GM23248 (cell line): ENCODE measurements around the gene FZD10. TPM values are rescaled to one million over a fixed set of nuclear protein-coding genes. Genes with fewer than 3 reads are reported as not detected.

Experiments used
- DNase-seq: peaks from one replicate; pipeline ENCODE4 v3.0.0-alpha.2; 2015
- H2AFZ ChIP-seq: fragments of 200-600 bp; sonication (generic); 2 replicates; pipeline ENCODE4 v1.6.1; 2016; ENCODE audit warnings: antibody characterized with exemption
- H3F3A ChIP-seq: fragments of 200-600 bp; sonication (generic); 2 replicates; pipeline ENCODE4 v1.6.1; 2016; ENCODE audit warnings: mild to moderate bottlenecking, antibody characterized with exemption, mixed run types; ENCODE audit not compliant: insufficient read depth
- H3K27ac ChIP-seq: fragments of 200-600 bp; sonication (generic); 2 replicates; pipeline ENCODE4 v1.5.1; 2016; ENCODE audit warnings: mild to moderate bottlenecking
- H3K27me3 ChIP-seq: fragments of 200-600 bp; sonication (generic); replicated peaks from 2 replicates; pipeline ENCODE4 v1.6.1; 2016; ENCODE audit warnings: mild to moderate bottlenecking; ENCODE audit not compliant: insufficient read depth
- H3K36me3 ChIP-seq: fragments of 200-600 bp; sonication (generic); 2 replicates; pipeline ENCODE4 v1.6.1; 2016; ENCODE audit warnings: low read depth, mild to moderate bottlenecking
- H3K4me1 ChIP-seq: fragments of 200-600 bp; sonication (generic); 2 replicates; pipeline ENCODE4 v1.6.1; 2016; ENCODE audit warnings: mild to moderate bottlenecking; ENCODE audit not compliant: insufficient read depth
- H3K4me2 ChIP-seq: fragments of 200-600 bp; sonication (generic); one replicate; pipeline ENCODE4 v1.6.1; 2016; ENCODE audit warnings: mild to moderate bottlenecking; ENCODE audit not compliant: unreplicated experiment
- H3K4me3 ChIP-seq: fragments of 200-600 bp; sonication (generic); 2 replicates; pipeline ENCODE4 v1.5.1; 2016; ENCODE audit warnings: mild to moderate bottlenecking
- H3K79me2 ChIP-seq: fragments of 200-600 bp; sonication (generic); 2 replicates; pipeline ENCODE4 v1.6.1; 2016; ENCODE audit warnings: mild to moderate bottlenecking; ENCODE audit not compliant: insufficient read depth
- H3K9ac ChIP-seq: fragments of 200-600 bp; sonication (generic); 2 replicates; pipeline ENCODE4 v1.6.1; 2016; ENCODE audit warnings: mild to moderate bottlenecking
- H3K9me2 ChIP-seq: fragments of 200-600 bp; sonication (generic); 2 replicates; pipeline ENCODE4 v1.6.1; 2016; ENCODE audit warnings: mixed run types, mild to moderate bottlenecking, moderate library complexity; ENCODE audit not compliant: insufficient read depth
- H3K9me3 ChIP-seq: fragments of 200-600 bp; sonication (generic); one replicate; pipeline ENCODE4 v1.6.1; 2017; ENCODE audit warnings: low read depth
- H4K20me1 ChIP-seq: fragments of 200-600 bp; sonication (generic); 2 replicates; pipeline ENCODE4 v1.6.0; 2016; ENCODE audit not compliant: insufficient read depth
- EZH2 ChIP-seq: fragments of 200-600 bp; sonication (generic); IDR thresholded peaks from 2 replicates; pipeline ENCODE4 v1.6.1; 2018; ENCODE audit warnings: antibody characterized with exemption, mild to moderate bottlenecking; ENCODE audit not compliant: insufficient read depth, poor library complexity, severe bottlenecking
- EZH2phosphoT487 ChIP-seq: fragments of 200-600 bp; sonication (generic); IDR thresholded peaks from 2 replicates; pipeline ENCODE4 v1.6.1; 2018; ENCODE audit warnings: antibody characterized with exemption, moderate library complexity, mild to moderate bottlenecking, low read depth; ENCODE audit not compliant: insufficient read depth
- WGBS, 2 experiments: methylation state at CpG; one replicate each; pipeline ENCODE4 v1.1.6; 2015 to 2017; ENCODE audit warnings: low lambda C conversion rate in 2 of 2, low coverage in 1 of 2; ENCODE audit errors: missing lambda C conversion rate in 2 of 2; 5-methylcytosine and 5-hydroxymethylcytosine counted together
- in situ Hi-C: fragments of 300-500 bp; cut with MboI; formaldehyde crosslinking; loops from 2 replicates; pipeline ENCODE4 v1.15.0; 2020
- polyA plus RNA-seq: library from polyadenylated mRNA; unstranded; fragments of >200 nt; fragmentation: Nextera tagmentation; extraction: Ambion mirVana; gene quantifications from 2 replicates; pipeline ENCODE4 v1.2.1, GENCODE V29; 2016
- total RNA-seq: library from RNA; depleted of rRNA; stranded (reverse); fragments of >200 nt; shearing (Covaris generic); gene quantifications from 2 replicates; pipeline ENCODE4 v1.2.3, GENCODE V29; 2014

Gene FZD10
- total and polyA plus RNA-seq, 2 experiments from 2014 or later, result not detected

GRCh38 chr12:130153803-130154202 lies 8.5 kb upstream of the FZD10 start:
- no peaks in the 10 kb centered on the region for H3K9me2 ChIP-seq
- no peak overlapping the region for H2AFZ ChIP-seq
- TF ChIP-seq EZH2phosphoT487, result no peak
- no peak for TF ChIP-seq EZH2
- H3K9me3 ChIP-seq, result no peaks in the 10 kb centered on the region
- H4K20me1 ChIP-seq, result no peaks in the 10 kb centered on the region
- no peaks in the 10 kb centered on the region for H3K36me3 ChIP-seq
- H3K9ac ChIP-seq, result no peak overlapping the region
- in situ Hi-C loops, result no loop called here
- no peak overlapping the region for H3K4me2 ChIP-seq
- no peaks in the 10 kb centered on the region for H3K79me2 ChIP-seq
- H3K27me3 ChIP-seq, result no peaks in the 10 kb centered on the region; the same call in 1 of the 2 replicates
- H3F3A ChIP-seq, result no peaks in the 10 kb centered on the region
- H3K27ac ChIP-seq, result no peak overlapping the region
- WGBS, 2 experiments, result 64 to 79% methylated on average over 7 of the region's 7 CpGs
- H3K4me3 ChIP-seq, result no peak overlapping the region
- H3K4me1 ChIP-seq, result no peaks in the 10 kb centered on the region
- no peak for DNase-seq

- no peaks in the 10 kb centered on the region for H4K20me1 ChIP-seq
- H3K9me3 ChIP-seq, result no peaks in the 10 kb centered on the region
- DNase-seq, result no peak
- H3K4me3 ChIP-seq, result no peak overlapping the region
- in situ Hi-C loops, result no loop called here
- 82 to 86% methylated on average over 22 of the region's 22 CpGs for WGBS, 2 experiments
- no peak overlapping the region for H3K27ac ChIP-seq
- no peaks in the 10 kb centered on the region for H3K4me1 ChIP-seq
- no peaks in the 10 kb centered on the region for H3K79me2 ChIP-seq
- H3K36me3 ChIP-seq, result no peaks in the 10 kb centered on the region
- H3K9ac ChIP-seq, result no peak overlapping the region
- H3F3A ChIP-seq, result no peaks in the 10 kb centered on the region
- no peaks in the 10 kb centered on the region for H3K9me2 ChIP-seq
- TF ChIP-seq EZH2phosphoT487 (no peak), EZH2 (no peak)
- no peak overlapping the region for H2AFZ ChIP-seq
- H3K4me2 ChIP-seq, result no peak overlapping the region
- peaks cover 1% of the 10 kb centered on the region for H3K27me3 ChIP-seq
Measured at GRCh38 chr12:130154276-130155070, 7.8 kb upstream of the FZD10 start.

GRCh38 chr12:130155416-130156073 lies 6.7 kb upstream of the FZD10 start:
- no peak for TF ChIP-seq EZH2phosphoT487
- TF ChIP-seq EZH2, result no peak
- no peaks in the 10 kb centered on the region for H3K36me3 ChIP-seq
- in situ Hi-C loops, result no loop called here
- H2AFZ ChIP-seq, result no peak overlapping the region
- no peak overlapping the region for H3K9ac ChIP-seq
- no peaks in the 10 kb centered on the region for H4K20me1 ChIP-seq
- H3K27ac ChIP-seq, result no peak overlapping the region
- no peaks in the 10 kb centered on the region for H3K4me1 ChIP-seq
- 64 to 65% methylated on average over 10 of the region's 10 CpGs for WGBS, 2 experiments
- H3K4me2 ChIP-seq, result no peak overlapping the region
- H3K9me2 ChIP-seq, result no peaks in the 10 kb centered on the region
- H3K4me3 ChIP-seq, result no peak overlapping the region
- no peak for DNase-seq
- H3K9me3 ChIP-seq, result no peaks in the 10 kb centered on the region
- H3K79me2 ChIP-seq, result no peaks in the 10 kb centered on the region
- no peaks in the 10 kb centered on the region for H3F3A ChIP-seq
- peaks cover 11% of the 10 kb centered on the region for H3K27me3 ChIP-seq

- H3K27ac ChIP-seq, result no peak overlapping the region
- H4K20me1 ChIP-seq, result no peaks in the 10 kb centered on the region
- TF ChIP-seq EZH2phosphoT487 (no peak), EZH2 (no peak)
- no peaks in the 10 kb centered on the region for H3K36me3 ChIP-seq
- H3K27me3 ChIP-seq, result peaks cover 16% of the 10 kb centered on the region
- H3K9me3 ChIP-seq, result no peaks in the 10 kb centered on the region
- H3F3A ChIP-seq, result no peaks in the 10 kb centered on the region
- no peak for DNase-seq
- in situ Hi-C loops, result no loop called here
- no peaks in the 10 kb centered on the region for H3K79me2 ChIP-seq
- 68 to 76% methylated on average over 13 of the region's 13 CpGs for WGBS, 2 experiments
- H3K9ac ChIP-seq, result no peak overlapping the region
- no peak overlapping the region for H3K4me2 ChIP-seq
- H3K9me2 ChIP-seq, result no peaks in the 10 kb centered on the region
- H3K4me1 ChIP-seq, result no peaks in the 10 kb centered on the region
- H2AFZ ChIP-seq, result no peak overlapping the region
- no peak overlapping the region for H3K4me3 ChIP-seq
Measured at GRCh38 chr12:130156652-130157275, 5.5 kb upstream of the FZD10 start.
